OCI-LY3 (cell line): Measurements from ENCODE around the gene TRIM32.

Experiments
- EZH2phosphoT487 ChIP-seq: fragments of 200-600 bp; shearing (Covaris generic); IDR thresholded peaks from 2 replicates; pipeline ENCODE4 v1.6.1; 2018; ENCODE audit warnings: antibody characterized with exemption, mixed run types, low read depth
- TF ChIP-seq, protein P1 (sequence below): fragments of 200-600, 300-600 bp; sonication (generic); IDR thresholded peaks from 2 replicates; pipeline ENCODE4 v1.5.1; 2014; ENCODE audit warnings: antibody characterized with exemption, low read length, low read depth

DNA sequence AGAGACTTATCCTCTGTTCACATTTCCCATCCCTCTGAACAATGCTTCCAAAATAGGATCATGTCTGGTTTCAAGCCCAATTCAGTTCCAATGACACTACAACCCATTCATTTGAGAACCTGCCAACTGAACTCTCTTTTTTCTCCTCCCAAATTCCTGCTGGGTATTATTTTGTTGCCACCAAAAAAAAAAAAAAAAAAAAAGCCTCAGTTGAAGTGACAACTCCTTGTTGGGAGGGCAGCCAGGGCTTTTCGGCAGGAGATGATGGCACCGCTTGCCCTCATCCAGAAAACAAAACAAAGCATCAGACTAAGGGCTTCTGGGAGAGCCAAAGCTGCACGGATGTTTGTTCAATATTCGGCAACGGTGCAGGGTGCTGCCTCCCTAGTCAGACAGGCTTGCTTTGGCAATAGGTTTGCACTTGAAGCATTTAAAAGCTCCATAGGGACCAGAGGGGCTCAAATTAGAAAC, 30.6 kb upstream of the TRIM32 start:
- TF ChIP-seq, protein P1, sequence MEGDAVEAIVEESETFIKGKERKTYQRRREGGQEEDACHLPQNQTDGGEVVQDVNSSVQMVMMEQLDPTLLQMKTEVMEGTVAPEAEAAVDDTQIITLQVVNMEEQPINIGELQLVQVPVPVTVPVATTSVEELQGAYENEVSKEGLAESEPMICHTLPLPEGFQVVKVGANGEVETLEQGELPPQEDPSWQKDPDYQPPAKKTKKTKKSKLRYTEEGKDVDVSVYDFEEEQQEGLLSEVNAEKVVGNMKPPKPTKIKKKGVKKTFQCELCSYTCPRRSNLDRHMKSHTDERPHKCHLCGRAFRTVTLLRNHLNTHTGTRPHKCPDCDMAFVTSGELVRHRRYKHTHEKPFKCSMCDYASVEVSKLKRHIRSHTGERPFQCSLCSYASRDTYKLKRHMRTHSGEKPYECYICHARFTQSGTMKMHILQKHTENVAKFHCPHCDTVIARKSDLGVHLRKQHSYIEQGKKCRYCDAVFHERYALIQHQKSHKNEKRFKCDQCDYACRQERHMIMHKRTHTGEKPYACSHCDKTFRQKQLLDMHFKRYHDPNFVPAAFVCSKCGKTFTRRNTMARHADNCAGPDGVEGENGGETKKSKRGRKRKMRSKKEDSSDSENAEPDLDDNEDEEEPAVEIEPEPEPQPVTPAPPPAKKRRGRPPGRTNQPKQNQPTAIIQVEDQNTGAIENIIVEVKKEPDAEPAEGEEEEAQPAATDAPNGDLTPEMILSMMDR = no peak
- TF ChIP-seq EZH2phosphoT487 = no peak
